K562 (cell line): ENCODE results near the gene TMEM222. TPM values are rescaled to one million over a fixed set of nuclear protein-coding genes. Genes with fewer than 3 reads are reported as not detected.

Source experiments
- CGGBP1 ChIP-seq: fragments of 250-450 bp; sonication (Bioruptor Pico); IDR thresholded peaks from 2 replicates; pipeline ENCODE4 v1.9.0; 2021; ENCODE audit warnings: mild to moderate bottlenecking
- EHMT2 ChIP-seq: fragments of 450-650 bp; IDR thresholded peaks from 2 replicates; pipeline ENCODE4 v1.6.1; 2018; ENCODE audit warnings: antibody characterized with exemption
- ETV1 ChIP-seq: fragments of 450-650 bp; conservative IDR thresholded peaks from 2 replicates; pipeline ENCODE4 v1.6.1; 2016; ENCODE audit warnings: missing genetic modification characterization, control low read depth, low read depth, missing compliant biosample characterization
- FOSL1 ChIP-seq: fragments of 200-800 bp; sonication (Bioruptor generic); conservative IDR thresholded peaks from 2 replicates; pipeline ENCODE4 v1.6.1; 2016; ENCODE audit warnings: missing genetic modification characterization, missing compliant biosample characterization
- HDGF ChIP-seq: fragments of 450-650 bp; IDR thresholded peaks from 2 replicates; pipeline ENCODE4 v1.6.1; 2016
- HMG20A ChIP-seq: fragments of 450-650 bp; formaldehyde crosslinking; conservative IDR thresholded peaks from 2 replicates; pipeline ENCODE4 v1.4.0; 2020; ENCODE audit warnings: mild to moderate bottlenecking, mixed read lengths
- HMGN3 ChIP-seq: IDR thresholded peaks from 2 replicates; pipeline ENCODE4 v1.6.1; 2011; ENCODE audit warnings: borderline replicate concordance, low read depth, mild to moderate bottlenecking, mixed read lengths, low read length; ENCODE audit not compliant: insufficient read length; ENCODE audit errors: extremely low read depth
- HNRNPL ChIP-seq: fragments of 200-400 bp; formaldehyde crosslinking; IDR thresholded peaks from 2 replicates; pipeline ENCODE4 v1.6.1; 2017; ENCODE audit warnings: low read depth, mild to moderate bottlenecking, low read length
- HOXB6 ChIP-seq: fragments of 250-450 bp; sonication (Bioruptor Pico); IDR thresholded peaks from 2 replicates; pipeline ENCODE4 v1.5.1; 2022; ENCODE audit warnings: mild to moderate bottlenecking, borderline replicate concordance
- MCM7 ChIP-seq, 2 experiments: fragments of 450-650 bp; IDR thresholded peaks; 2 replicates each; pipeline ENCODE4 v1.6.1; 2016 to 2018
- NR2F6 ChIP-seq: fragments of 450-650 bp; formaldehyde crosslinking; IDR thresholded peaks from 2 replicates; pipeline ENCODE4 v1.4.0; 2020; ENCODE audit warnings: mild to moderate bottlenecking
- PCBP2 ChIP-seq: fragments of 200-400 bp; formaldehyde crosslinking; IDR thresholded peaks from 2 replicates; pipeline ENCODE4 v1.6.1; 2018; ENCODE audit warnings: low read length, low read depth, mild to moderate bottlenecking, moderate library complexity; ENCODE audit not compliant: poor library complexity, severe bottlenecking
- PTTG1 ChIP-seq: fragments of 450-650 bp; IDR thresholded peaks from 2 replicates; pipeline ENCODE4 v1.6.1; 2016; ENCODE audit warnings: low read depth, mild to moderate bottlenecking, missing genetic modification characterization, missing compliant biosample characterization
- RB1 ChIP-seq: fragments of 450-650 bp; IDR thresholded peaks from 2 replicates; pipeline ENCODE4 v1.6.1; 2017; ENCODE audit warnings: low read depth, mild to moderate bottlenecking
- RBBP5 ChIP-seq: fragments of 200-600 bp; sonication (generic); IDR thresholded peaks from 2 replicates; pipeline ENCODE4 v1.6.1; 2012; ENCODE audit warnings: borderline replicate concordance, mild to moderate bottlenecking, low read length, control low read depth, inconsistent platforms; ENCODE audit not compliant: insufficient read depth, poor library complexity, severe bottlenecking
- RBM34 ChIP-seq: fragments of 200-400 bp; formaldehyde crosslinking; IDR thresholded peaks from 2 replicates; pipeline ENCODE4 v1.6.1; 2018; ENCODE audit warnings: low read length, borderline replicate concordance; ENCODE audit not compliant: insufficient read depth
- SMAD4 ChIP-seq: fragments of 250-450 bp; sonication (Bioruptor Pico); conservative IDR thresholded peaks from 2 replicates; pipeline ENCODE4 v1.8.0; 2021; ENCODE audit warnings: inconsistent platforms, mild to moderate bottlenecking, moderate library complexity
- TAL1 ChIP-seq: fragments of 450-650 bp; IDR thresholded peaks from 2 replicates; pipeline ENCODE4 v1.6.1; 2016; ENCODE audit warnings: mild to moderate bottlenecking
- TBL1XR1 ChIP-seq, 2 experiments: IDR thresholded peaks; 2 replicates each; pipeline ENCODE4 v1.6.1; 2012; ENCODE audit warnings: improper control_type of control experiment in 2 of 2, low read length in 2 of 2, mild to moderate bottlenecking in 1 of 2
- TEAD2 ChIP-seq: fragments of 450-650 bp; IDR thresholded peaks from 2 replicates; pipeline ENCODE4 v1.6.1; 2016; ENCODE audit warnings: missing genetic modification characterization, control low read depth, missing compliant biosample characterization
- TRIM25 ChIP-seq: fragments of 450-650 bp; IDR thresholded peaks from 2 replicates; pipeline ENCODE4 v1.7.0; 2016; ENCODE audit warnings: borderline replicate concordance
- ZBTB43 ChIP-seq: sonication (generic); formaldehyde crosslinking; IDR thresholded peaks from 2 replicates; pipeline ENCODE4 v1.8.0; 2023; ENCODE audit warnings: mild to moderate bottlenecking, missing genetic modification reagents
- ZNF23 ChIP-seq: fragments of 250-450 bp; sonication (Bioruptor Pico); IDR thresholded peaks from 2 replicates; pipeline ENCODE4 v1.4.0; 2020; ENCODE audit warnings: mild to moderate bottlenecking
- ZNF395 ChIP-seq: fragments of 200-800 bp; sonication (Bioruptor generic); IDR thresholded peaks from 2 replicates; pipeline ENCODE4 v1.6.1; 2017; ENCODE audit warnings: missing genetic modification characterization, missing compliant biosample characterization
- polyA plus RNA-seq, 8 experiments: library from polyadenylated mRNA; depleted of rRNA in 4 of 8; stranded (reverse) in 5 of 8; unstranded in 3 of 8; fragments of >200 nt; fragmentation: Nextera tagmentation in 2 of 8; fragmentation: Illumina TruSeq in 1 of 8; extraction: Ambion mirVana in 2 of 8; extraction: Trizol in 1 of 8; gene quantifications; 2 replicates each; pipeline versions ENCODE4 v1.2.1 to v1.2.3, GENCODE V29; 2011 to 2014; ENCODE audit warnings: inconsistent platforms in 1 of 8, missing spikeins in 1 of 8
- total RNA-seq, 7 experiments: library from RNA; depleted of rRNA in 6 of 7; stranded (reverse); fragments of >200 nt in 6 of 7; fragmentation: Illumina TruSeq in 2 of 7; extraction: Trizol in 2 of 7; gene quantifications; 2 replicates each; pipeline versions ENCODE4 v1.2.1 to v1.2.3, GENCODE V29; 2011 to 2021; ENCODE audit warnings: low replicate concordance in 1 of 7

TMEM222 gene
- total and polyA plus RNA-seq, 9 of the 15 experiments (the other 6 are each of a cell fraction or from before 2014, with no cell fraction given) = 6.9 to 48.0 (median 32.8) TPM

DNA sequence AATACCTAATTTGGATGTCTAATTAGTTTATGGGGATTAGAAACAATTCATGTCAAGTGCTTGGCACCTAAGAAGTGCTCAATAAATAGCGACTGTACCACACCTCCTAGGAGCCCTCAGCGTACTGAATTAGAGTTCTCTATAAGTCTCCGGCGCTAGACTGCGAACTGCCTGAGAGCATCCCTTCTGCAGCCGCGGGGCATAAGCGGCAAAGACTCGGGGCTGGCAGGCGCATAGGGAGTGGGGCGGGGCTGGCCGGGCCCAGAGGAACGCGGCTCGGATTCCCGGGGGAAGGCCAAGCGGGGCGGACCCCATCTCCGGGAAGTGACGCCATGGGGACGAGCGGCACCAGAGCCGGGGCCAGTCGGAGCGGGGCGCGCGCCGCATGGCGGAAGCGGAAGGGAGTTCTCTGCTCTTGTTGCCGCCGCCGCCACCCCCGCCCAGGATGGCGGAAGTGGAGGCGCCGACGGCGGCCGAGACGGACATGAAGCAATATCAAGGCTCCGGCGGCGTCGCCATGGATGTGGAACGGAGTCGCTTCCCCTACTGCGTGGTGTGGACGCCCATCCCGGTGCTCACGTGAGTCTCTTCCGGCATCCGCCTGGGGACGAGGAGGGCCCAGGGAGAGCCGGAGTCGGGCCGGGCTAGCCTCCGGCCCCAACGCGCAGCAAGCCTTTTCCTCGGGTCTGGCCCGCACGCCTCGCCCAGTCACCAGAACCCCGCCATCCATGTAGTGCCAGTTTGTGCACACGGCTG lies at the start of gene TMEM222 (continued):
- TF ChIP-seq NR2F6 (CRISPR knock-in tag) (no peak), HMG20A (no peak), TRIM25 (no peak), ETV1 (tag) (peak; percentile 98), TBL1XR1 (IDR thresholded peaks at IDR 0.05; ENCODE audit: low read length in 2 of 2) (peak in 1 of 2 experiments; percentile 56; a peak in 3 of 4 replicates), HDGF (no peak), RBBP5 (peak; percentile 97), TEAD2 (no peak), EHMT2 (peak; percentile 61), ZNF395 (CRISPR knock-in tag) (peak; percentile 84), RB1 (peak; percentile 100), MCM7 (IDR thresholded peaks at IDR 0.05) (no peak), TAL1 (no peak; the same call in 1 of the 2 replicates), CGGBP1 (CRISPR knock-in tag) (peak; percentile 86), FOSL1 (tag) (no peak; the same call in 1 of the 2 replicates), RBM34 (no peak), HOXB6 (CRISPR knock-in tag) (0 out of 2 replicates have a peak, but pooled peaks have one; percentile 30), PCBP2 (no peak), HMGN3 (peak; percentile 87), ZBTB43 (CRISPR knock-in tag) (no peak), SMAD4 (CRISPR knock-in tag) (peak; percentile 98), PTTG1 (tag) (no peak), HNRNPL (peak; percentile 76; the same call in 1 of the 2 replicates), ZNF23 (no peak)
